ENCODE data around the gene PDE11A.

DNA sequence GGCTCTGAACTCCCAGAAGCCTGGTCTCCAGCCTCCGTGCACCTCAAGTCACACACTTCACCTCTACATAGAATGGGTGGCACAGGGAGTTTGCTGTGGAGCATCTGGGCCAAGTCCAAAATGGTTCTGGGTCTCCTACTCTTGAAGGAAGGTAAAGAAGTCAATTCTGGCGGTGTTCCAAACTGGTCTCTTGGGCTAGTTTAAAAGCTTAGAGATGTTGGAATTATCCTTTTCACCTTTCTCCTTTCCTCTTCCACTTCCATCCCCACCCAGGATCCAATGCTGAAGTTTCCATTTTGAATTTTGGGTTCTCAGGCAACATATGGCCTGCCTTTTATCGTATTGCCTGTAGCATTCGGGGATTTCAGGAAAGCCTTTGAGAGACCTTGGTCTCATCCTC lies 325.2 kb downstream of the PDE11A start:
- TF ChIP-seq CTCF (IDR thresholded peaks at IDR 0.05) (no peak), POLR2A (IDR thresholded peaks at IDR 0.05) (no peak)

Measured in adrenal gland (tissue), 5 donors.